HepG2 (cell line): ENCODE measurements around the gene TJP1. TPM values are rescaled to one million over a fixed set of nuclear protein-coding genes. Genes with fewer than 3 reads are reported as not detected.

Experiments
- AGO2 ChIP-seq: fragments of 200-400 bp; formaldehyde crosslinking; optimal IDR thresholded peaks from 2 replicates; pipeline ENCODE3; 2017; ENCODE audit warnings: mild to moderate bottlenecking, low read depth, low read length, moderate library complexity
- ARNT2 ChIP-seq: sonication (generic); formaldehyde crosslinking; IDR thresholded peaks from 2 replicates; pipeline ENCODE4 v1.8.0; 2022; ENCODE audit warnings: mild to moderate bottlenecking, low read depth, missing genetic modification reagents, moderate library complexity
- ELF3 ChIP-seq: IDR thresholded peaks from 2 replicates; pipeline ENCODE4 v1.6.1; 2016; ENCODE audit warnings: missing genetic modification reagents, missing compliant biosample characterization
- HOXD1 ChIP-seq: sonication (generic); formaldehyde crosslinking; IDR thresholded peaks from 2 replicates; pipeline ENCODE4 v1.5.0; 2020; ENCODE audit warnings: missing genetic modification reagents
- ISL2 ChIP-seq: sonication (generic); formaldehyde crosslinking; IDR thresholded peaks from 2 replicates; pipeline ENCODE4 v1.5.0; 2020; ENCODE audit warnings: missing genetic modification reagents
- NRL ChIP-seq: sonication (generic); formaldehyde crosslinking; IDR thresholded peaks from 2 replicates; pipeline ENCODE4 v1.5.0; 2020; ENCODE audit warnings: missing genetic modification reagents, mild to moderate bottlenecking, moderate library complexity, borderline replicate concordance
- SATB2 ChIP-seq: sonication (generic); formaldehyde crosslinking; IDR thresholded peaks from 2 replicates; pipeline ENCODE4 v1.5.0; 2020; ENCODE audit warnings: missing genetic modification reagents
- U2AF2 ChIP-seq: fragments of 200-400 bp; formaldehyde crosslinking; IDR thresholded peaks from 2 replicates; pipeline ENCODE4 v1.6.1; 2017; ENCODE audit warnings: low read depth, mild to moderate bottlenecking, low read length
- YEATS2 ChIP-seq: sonication (generic); formaldehyde crosslinking; IDR thresholded peaks from 2 replicates; pipeline ENCODE4 v1.4.0; 2020; ENCODE audit warnings: missing genetic modification reagents, borderline replicate concordance
- ZC3H13 ChIP-seq: sonication (generic); formaldehyde crosslinking; IDR thresholded peaks from 2 replicates; pipeline ENCODE4 v1.8.1; 2023; ENCODE audit warnings: mild to moderate bottlenecking, missing genetic modification reagents, moderate library complexity
- ZFP37 ChIP-seq: sonication (generic); formaldehyde crosslinking; IDR thresholded peaks from 2 replicates; pipeline ENCODE4 v1.4.0; 2020; ENCODE audit warnings: missing genetic modification reagents, borderline replicate concordance
- ZNF253 ChIP-seq: sonication (generic); formaldehyde crosslinking; IDR thresholded peaks from 2 replicates; pipeline ENCODE4 v1.8.0; 2022; ENCODE audit warnings: mild to moderate bottlenecking, missing genetic modification reagents, borderline replicate concordance
- ZNF660 ChIP-seq: sonication (generic); formaldehyde crosslinking; IDR thresholded peaks from 2 replicates; pipeline ENCODE4 v1.5.1; 2020; ENCODE audit warnings: mild to moderate bottlenecking, low read depth, missing genetic modification reagents, borderline replicate concordance
- ZNF670 ChIP-seq: sonication (generic); formaldehyde crosslinking; IDR thresholded peaks from 2 replicates; pipeline ENCODE4 v1.8.0; 2022; ENCODE audit warnings: mild to moderate bottlenecking, missing genetic modification reagents, borderline replicate concordance
- ZSCAN30 ChIP-seq: sonication (generic); formaldehyde crosslinking; IDR thresholded peaks from 2 replicates; pipeline ENCODE4 v1.5.0; 2020; ENCODE audit warnings: mild to moderate bottlenecking, missing genetic modification reagents
- polyA plus RNA-seq, 8 experiments: library from polyadenylated mRNA; depleted of rRNA in 3 of 8; stranded (reverse) in 7 of 8; unstranded in 1 of 8; fragments of >200 nt; fragmentation: Illumina TruSeq in 4 of 8; extraction: Trizol in 4 of 8; gene quantifications; 2 replicates each; pipeline versions ENCODE4 v1.2.1 to v1.2.3, GENCODE V29; 2011 to 2016; ENCODE audit warnings: low read depth in 4 of 8, missing spikeins in 1 of 8, mixed read lengths in 1 of 8; ENCODE audit not compliant: insufficient read depth in 1 of 8
- total RNA-seq, 5 experiments: library from RNA; depleted of rRNA; stranded (reverse); fragments of >200 nt; fragmentation: Illumina TruSeq; extraction: Trizol; gene quantifications; 2 replicates each; pipeline ENCODE4 v1.2.3, GENCODE V29; 2016; ENCODE audit warnings: low read depth in 1 of 5
- TF ChIP-seq, protein P1 (sequence below): sonication (generic); formaldehyde crosslinking; IDR thresholded peaks from 2 replicates; pipeline ENCODE4 v1.5.1; 2020; ENCODE audit warnings: missing genetic modification reagents, mild to moderate bottlenecking, borderline replicate concordance
- TF ChIP-seq, protein P2 (sequence below): sonication (generic); formaldehyde crosslinking; IDR thresholded peaks from 2 replicates; pipeline ENCODE4 v1.8.1; 2022; ENCODE audit warnings: low read depth, mild to moderate bottlenecking, missing genetic modification reagents
- TF ChIP-seq, protein P3 (sequence below): sonication (generic); formaldehyde crosslinking; IDR thresholded peaks from 2 replicates; pipeline ENCODE4 v1.5.0; 2020; ENCODE audit warnings: mild to moderate bottlenecking, missing genetic modification reagents
- TF ChIP-seq, protein P4 (sequence below): sonication (generic); formaldehyde crosslinking; conservative IDR thresholded peaks from 2 replicates; pipeline ENCODE4 v1.4.0; 2020; ENCODE audit warnings: missing genetic modification reagents
- TF ChIP-seq, protein P5 (sequence below): sonication (generic); formaldehyde crosslinking; IDR thresholded peaks from 2 replicates; pipeline ENCODE4 v1.4.0; 2020; ENCODE audit warnings: missing genetic modification reagents

Gene TJP1
- total and polyA plus RNA-seq, 2 of the 13 experiments (the other 11 are each of a cell fraction or from before 2014, with no cell fraction given), result 25.9 to 27.1 TPM

DNA sequence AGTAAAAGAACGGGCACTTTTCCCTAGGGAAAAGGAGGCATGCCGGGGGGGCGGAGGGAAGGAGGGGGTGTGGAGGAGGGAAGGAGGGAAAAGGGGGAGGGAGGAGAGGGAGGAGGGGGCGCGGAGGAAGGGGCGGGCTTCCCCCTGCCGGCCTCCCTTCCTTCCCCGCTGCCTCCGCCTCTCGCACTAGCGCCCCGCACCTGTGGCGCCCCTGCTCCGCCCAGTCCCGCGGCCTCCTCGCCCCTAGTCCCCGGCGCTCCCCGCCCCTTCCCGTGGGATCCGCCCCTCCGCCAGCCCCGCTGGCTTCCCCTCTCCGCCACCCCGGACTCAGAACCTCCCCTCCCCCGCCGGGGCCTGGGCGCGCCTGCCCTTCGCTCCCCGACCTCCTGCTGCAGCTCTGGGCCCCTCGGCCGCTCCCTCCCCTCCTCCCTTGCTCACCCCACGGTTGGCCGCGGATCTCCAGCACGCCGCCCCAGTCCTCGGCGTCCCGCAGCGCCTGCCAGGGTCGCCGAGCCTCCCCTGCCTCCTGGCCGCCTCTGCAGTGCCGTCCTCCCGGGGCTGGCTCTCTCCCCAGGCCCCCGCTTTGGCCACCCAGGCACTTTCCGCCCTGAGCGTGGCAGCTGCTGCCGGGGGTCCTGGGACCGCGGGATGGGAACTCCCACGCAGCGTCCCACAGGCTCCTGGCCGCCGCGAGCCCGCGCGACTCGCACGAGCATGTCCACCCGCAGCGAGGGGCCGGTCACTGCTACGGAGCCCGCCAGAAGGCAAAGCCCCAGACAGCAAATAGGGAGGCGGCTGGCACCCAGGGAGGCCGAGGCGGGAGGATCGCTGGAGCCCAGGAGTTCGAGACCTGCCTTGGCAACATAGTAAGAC lies 147.4 kb downstream of the TJP1 start (continued):
- TF ChIP-seq, protein P1, sequence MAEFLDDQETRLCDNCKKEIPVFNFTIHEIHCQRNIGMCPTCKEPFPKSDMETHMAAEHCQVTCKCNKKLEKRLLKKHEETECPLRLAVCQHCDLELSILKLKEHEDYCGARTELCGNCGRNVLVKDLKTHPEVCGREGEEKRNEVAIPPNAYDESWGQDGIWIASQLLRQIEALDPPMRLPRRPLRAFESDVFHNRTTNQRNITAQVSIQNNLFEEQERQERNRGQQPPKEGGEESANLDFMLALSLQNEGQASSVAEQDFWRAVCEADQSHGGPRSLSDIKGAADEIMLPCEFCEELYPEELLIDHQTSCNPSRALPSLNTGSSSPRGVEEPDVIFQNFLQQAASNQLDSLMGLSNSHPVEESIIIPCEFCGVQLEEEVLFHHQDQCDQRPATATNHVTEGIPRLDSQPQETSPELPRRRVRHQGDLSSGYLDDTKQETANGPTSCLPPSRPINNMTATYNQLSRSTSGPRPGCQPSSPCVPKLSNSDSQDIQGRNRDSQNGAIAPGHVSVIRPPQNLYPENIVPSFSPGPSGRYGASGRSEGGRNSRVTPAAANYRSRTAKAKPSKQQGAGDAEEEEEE (CRISPR knock-in tag), result no peak
- TF ChIP-seq YEATS2 (CRISPR knock-in tag), result no peak
- TF ChIP-seq HOXD1, result no peak
- 0 out of 2 replicates have a peak, but pooled peaks have one; percentile 36 for TF ChIP-seq ZNF670
- no peak for TF ChIP-seq ZFP37
- no peak for TF ChIP-seq SATB2
- TF ChIP-seq, protein P2, sequence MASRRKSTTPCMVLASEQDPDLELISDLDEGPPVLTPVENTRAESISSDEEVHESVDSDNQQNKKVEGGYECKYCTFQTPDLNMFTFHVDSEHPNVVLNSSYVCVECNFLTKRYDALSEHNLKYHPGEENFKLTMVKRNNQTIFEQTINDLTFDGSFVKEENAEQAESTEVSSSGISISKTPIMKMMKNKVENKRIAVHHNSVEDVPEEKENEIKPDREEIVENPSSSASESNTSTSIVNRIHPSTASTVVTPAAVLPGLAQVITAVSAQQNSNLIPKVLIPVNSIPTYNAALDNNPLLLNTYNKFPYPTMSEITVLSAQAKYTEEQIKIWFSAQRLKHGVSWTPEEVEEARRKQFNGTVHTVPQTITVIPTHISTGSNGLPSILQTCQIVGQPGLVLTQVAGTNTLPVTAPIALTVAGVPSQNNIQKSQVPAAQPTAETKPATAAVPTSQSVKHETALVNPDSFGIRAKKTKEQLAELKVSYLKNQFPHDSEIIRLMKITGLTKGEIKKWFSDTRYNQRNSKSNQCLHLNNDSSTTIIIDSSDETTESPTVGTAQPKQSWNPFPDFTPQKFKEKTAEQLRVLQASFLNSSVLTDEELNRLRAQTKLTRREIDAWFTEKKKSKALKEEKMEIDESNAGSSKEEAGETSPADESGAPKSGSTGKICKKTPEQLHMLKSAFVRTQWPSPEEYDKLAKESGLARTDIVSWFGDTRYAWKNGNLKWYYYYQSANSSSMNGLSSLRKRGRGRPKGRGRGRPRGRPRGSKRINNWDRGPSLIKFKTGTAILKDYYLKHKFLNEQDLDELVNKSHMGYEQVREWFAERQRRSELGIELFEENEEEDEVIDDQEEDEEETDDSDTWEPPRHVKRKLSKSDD, result no peak
- no peak for TF ChIP-seq ZC3H13
- TF ChIP-seq U2AF2, result no peak
- TF ChIP-seq, protein P3, sequence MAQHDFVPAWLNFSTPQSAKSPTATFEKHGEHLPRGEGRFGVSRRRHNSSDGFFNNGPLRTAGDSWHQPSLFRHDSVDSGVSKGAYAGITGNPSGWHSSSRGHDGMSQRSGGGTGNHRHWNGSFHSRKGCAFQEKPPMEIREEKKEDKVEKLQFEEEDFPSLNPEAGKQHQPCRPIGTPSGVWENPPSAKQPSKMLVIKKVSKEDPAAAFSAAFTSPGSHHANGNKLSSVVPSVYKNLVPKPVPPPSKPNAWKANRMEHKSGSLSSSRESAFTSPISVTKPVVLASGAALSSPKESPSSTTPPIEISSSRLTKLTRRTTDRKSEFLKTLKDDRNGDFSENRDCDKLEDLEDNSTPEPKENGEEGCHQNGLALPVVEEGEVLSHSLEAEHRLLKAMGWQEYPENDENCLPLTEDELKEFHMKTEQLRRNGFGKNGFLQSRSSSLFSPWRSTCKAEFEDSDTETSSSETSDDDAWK (CRISPR knock-in tag), result no peak
- no peak for TF ChIP-seq ISL2 (CRISPR knock-in tag)
- TF ChIP-seq, protein P4, sequence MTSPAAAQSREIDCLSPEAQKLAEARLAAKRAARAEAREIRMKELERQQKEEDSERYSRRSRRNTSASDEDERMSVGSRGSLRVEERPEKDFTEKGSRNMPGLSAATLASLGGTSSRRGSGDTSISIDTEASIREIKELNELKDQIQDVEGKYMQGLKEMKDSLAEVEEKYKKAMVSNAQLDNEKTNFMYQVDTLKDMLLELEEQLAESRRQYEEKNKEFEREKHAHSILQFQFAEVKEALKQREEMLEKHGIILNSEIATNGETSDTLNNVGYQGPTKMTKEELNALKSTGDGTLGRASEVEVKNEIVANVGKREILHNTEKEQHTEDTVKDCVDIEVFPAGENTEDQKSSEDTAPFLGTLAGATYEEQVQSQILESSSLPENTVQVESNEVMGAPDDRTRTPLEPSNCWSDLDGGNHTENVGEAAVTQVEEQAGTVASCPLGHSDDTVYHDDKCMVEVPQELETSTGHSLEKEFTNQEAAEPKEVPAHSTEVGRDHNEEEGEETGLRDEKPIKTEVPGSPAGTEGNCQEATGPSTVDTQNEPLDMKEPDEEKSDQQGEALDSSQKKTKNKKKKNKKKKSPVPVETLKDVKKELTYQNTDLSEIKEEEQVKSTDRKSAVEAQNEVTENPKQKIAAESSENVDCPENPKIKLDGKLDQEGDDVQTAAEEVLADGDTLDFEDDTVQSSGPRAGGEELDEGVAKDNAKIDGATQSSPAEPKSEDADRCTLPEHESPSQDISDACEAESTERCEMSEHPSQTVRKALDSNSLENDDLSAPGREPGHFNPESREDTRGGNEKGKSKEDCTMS (CRISPR knock-in tag), result no peak
- 0 out of 2 replicates have a peak, but pooled peaks have one; percentile 65 for TF ChIP-seq NRL (CRISPR knock-in tag)
- no peak for TF ChIP-seq ZNF660
- no peak for TF ChIP-seq AGO2
- TF ChIP-seq ARNT2 (CRISPR knock-in tag), result no peak
- no peak for TF ChIP-seq ZSCAN30 (CRISPR knock-in tag)
- no peak for TF ChIP-seq ELF3
- TF ChIP-seq ZNF253 (CRISPR knock-in tag), result no peak
- TF ChIP-seq, protein P5, sequence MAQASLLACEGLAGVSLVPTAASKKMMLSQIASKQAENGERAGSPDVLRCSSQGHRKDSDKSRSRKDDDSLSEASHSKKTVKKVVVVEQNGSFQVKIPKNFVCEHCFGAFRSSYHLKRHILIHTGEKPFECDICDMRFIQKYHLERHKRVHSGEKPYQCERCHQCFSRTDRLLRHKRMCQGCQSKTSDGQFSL, result no peak
